Cardiac fibroblast (primary cell): ENCODE measurements around the gene NNT.

ENCODE experiments used
- DNase-seq, 2 donors: peaks; one replicate each; pipeline versions ENCODE4 v3.0.0 to v3.0.0-alpha.2; 2010; ENCODE audit warnings: low read depth in 2 of 2
- H3K4me3 ChIP-seq, 2 donors: replicated peaks in 1 of 2; 1 replicate in 1 of 2; 2 replicates in 1 of 2; pipeline ENCODE4 v1.5.1; 2011; ENCODE audit warnings: low read depth in 2 of 2, low read length in 2 of 2, mild to moderate bottlenecking in 2 of 2, moderate library complexity in 1 of 2
- TF ChIP-seq, protein P1 (sequence below): IDR thresholded peaks from one replicate; pipeline ENCODE4 v1.5.1; 2011; ENCODE audit warnings: low read depth, mild to moderate bottlenecking, low read length, inconsistent platforms

Gene NNT

DNA sequence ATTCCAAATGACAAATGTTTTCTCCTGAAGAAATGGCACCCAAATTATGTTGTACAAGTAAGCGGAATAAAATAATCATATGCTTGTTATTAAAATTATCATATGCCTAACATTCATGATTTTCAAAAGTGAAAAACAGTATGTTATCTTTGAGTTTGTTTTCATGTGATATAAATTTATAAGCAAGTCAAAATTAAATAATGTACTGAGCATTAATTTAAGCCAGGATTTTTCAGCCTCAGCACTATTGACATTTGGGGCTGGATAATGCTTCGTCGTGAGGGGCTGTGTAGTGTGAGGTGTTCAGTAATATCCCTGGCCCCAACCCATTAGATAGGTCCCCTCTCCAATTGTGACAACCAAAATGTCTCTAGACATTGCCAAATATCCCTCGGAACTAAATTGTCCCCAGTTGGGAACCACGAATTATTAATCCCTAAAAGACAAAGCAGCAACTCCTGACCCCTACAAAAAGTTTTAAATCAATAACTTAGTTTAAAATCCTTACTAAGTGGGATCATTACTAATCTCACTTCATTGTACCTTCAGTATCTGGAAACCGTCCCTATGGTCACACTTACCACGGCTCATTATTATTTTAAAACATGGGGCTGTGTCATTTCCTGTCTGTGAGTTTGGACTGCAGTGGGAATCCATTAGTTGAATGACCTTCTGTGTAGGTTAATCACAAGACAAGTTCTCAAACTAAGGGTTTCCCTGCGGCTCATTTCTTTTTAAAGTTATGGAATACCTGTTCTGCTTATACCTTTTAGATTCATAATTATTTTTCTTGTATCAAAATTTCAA is 1.3 kb upstream of the NNT start:
- TF ChIP-seq, protein P1, sequence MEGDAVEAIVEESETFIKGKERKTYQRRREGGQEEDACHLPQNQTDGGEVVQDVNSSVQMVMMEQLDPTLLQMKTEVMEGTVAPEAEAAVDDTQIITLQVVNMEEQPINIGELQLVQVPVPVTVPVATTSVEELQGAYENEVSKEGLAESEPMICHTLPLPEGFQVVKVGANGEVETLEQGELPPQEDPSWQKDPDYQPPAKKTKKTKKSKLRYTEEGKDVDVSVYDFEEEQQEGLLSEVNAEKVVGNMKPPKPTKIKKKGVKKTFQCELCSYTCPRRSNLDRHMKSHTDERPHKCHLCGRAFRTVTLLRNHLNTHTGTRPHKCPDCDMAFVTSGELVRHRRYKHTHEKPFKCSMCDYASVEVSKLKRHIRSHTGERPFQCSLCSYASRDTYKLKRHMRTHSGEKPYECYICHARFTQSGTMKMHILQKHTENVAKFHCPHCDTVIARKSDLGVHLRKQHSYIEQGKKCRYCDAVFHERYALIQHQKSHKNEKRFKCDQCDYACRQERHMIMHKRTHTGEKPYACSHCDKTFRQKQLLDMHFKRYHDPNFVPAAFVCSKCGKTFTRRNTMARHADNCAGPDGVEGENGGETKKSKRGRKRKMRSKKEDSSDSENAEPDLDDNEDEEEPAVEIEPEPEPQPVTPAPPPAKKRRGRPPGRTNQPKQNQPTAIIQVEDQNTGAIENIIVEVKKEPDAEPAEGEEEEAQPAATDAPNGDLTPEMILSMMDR = no peak
- DNase-seq = peak; percentile 21 to 66
- peak overlapping the region in 1 of 2 donors; percentile 75 for H3K4me3 ChIP-seq

DNA sequence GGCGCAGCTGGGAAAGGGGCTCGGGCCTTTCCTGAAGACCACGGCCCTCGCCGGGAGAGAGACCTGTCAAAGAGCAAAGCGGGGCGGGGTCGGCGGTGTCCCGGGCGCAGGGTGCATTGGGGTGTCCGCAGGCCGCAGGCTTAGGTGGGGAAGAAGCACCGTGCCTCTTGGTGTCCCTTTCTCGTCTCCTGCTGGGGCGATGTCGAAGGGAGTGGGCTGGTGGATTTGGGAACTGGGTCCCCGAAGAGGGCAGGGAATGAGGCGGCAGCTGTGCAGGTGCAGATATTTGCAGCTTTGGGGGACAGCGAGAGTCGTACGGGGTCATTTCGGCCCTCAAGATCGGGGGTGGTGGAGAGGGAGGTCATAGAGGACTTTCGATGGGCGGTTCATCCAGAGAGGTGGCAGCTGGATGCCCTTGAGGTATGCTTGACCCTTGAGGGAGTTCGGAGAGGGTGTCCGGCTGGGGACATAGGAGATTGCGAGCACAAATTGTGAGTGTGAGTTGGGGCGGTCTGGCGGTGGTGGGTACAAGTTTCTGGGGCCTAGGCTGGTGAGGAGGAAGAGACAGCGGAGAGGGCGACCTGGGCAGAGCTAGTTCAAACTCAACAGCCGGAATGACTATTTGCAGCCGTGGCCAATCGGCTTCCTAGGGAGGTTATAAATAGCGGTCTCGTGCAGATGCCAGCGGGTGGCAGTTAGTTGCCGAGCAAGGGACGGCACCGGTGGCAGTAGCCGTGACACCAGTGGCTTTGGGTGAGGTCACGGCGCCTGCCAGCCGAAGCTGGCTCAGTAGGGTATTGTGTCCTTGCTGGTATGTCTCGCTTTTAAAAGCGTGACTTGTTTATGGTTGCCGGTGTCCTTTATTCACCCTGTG is 601 bp downstream of the NNT start:
- H3K4me3 ChIP-seq = peak overlapping the region; percentile 75 to 86
- DNase-seq = peak; percentile 37 to 38
- TF ChIP-seq, protein P1 = no peak

DNA sequence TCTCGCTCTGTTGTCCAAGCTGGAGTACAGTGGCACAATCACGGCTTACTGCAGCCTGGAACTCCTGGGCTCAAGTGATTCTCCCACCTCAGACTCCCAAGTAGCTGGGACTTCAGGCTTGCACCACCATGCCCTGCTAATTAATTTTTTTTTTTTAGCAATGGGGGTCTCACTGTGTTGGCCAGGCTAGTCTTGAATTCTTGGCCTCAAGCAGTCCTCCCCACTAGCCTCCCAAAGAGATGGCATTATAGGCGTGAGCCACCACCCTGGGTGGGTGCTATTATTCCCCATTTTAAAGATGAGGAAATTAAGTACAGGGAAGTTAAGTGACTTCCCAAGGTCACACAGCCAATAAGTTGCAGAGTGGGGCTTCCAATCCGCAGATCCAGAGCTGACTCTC is 1.7 kb downstream of the NNT start:
- DNase-seq = no peak
- no peak overlapping the region for H3K4me3 ChIP-seq
- TF ChIP-seq, protein P1 = no peak

DNA sequence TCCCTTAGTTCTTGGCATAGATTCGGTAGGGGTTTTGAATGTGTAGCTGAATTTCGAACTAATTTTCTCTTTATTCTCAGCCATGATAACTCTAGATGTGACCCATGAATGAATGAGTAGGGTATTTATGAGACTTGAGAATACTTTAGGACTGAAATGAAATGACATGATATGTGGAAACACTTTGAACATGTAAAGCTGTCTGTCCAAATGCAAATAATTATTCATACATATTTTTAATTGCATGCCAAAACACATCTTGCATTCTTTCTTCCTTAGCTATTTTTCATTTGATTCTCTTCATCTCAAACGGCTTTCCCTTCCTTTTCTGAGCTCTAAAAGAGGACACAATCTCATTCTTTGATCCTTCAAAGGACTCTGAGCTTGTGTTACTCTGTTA is 3.4 kb downstream of the NNT start:
- no peak for DNase-seq
- TF ChIP-seq, protein P1 = no peak
- H3K4me3 ChIP-seq = no peak overlapping the region

DNA sequence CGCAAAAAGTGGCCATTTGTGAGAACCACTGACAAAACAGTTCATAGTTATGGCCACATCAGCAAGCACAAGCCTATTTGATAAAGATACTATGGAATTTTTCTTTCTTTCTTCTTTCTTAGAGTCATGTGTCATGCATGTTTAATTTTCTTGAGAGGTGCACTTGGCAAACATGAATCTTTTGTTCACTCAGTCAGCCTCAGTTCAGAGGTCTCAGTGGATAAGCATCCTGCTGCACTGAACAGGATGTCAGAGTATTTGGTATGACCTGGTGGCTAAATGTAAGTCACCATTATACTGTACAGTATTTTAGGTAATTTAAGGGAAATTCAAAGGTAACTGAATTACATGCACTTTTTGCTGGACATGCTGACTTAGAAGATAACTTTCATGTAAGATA is 5.4 kb downstream of the NNT start:
- TF ChIP-seq, protein P1 = no peak
- H3K4me3 ChIP-seq = no peak overlapping the region
- peak in 1 of 2 donors; percentile 9 for DNase-seq

DNA sequence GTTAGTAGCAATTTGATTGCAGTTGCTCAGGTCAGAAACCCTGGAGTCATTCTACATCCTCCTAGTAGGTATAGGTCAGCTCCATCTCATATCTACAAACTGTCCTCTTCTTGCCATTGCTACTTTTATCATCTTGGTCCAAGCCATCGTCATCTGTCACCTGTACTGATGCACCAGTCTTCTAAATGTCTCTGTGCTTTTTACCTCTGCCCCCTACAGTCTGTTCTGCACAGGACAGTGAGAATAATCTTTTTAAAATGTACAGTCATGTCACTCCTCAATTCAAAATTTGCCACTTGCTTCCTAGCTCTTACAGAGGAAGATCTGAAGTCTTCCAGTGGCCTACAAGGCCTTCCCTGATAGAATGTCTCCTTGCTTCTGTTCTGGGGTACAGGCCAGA is 6.8 kb downstream of the NNT start:
- TF ChIP-seq, protein P1 = peak; percentile 39
- no peak for DNase-seq
- no peak overlapping the region for H3K4me3 ChIP-seq
